ENCODE results near the gene GALNTL6.

The GALNTL6 gene

DNA sequence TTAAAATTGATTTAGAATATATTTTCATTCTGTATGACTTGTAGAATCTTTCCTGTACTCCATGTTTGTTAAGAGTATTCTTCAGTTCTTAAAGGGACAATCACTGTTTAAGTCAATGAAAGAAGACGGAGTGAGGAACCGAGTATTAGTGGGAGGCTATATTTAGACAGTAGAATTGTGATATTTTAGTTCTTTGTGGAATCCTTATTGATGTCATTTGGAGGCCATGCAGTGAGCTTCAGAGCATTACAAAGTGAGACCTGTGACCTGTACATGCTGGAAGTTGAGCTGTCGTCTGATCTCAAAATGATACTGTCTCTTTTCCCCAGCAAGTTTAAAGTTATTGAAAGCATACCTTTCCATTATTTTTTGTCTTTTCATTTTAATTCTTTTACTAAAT lies 394.7 kb downstream of the GALNTL6 start:
- no peak for DNase-seq (ENCODE audit: low read depth)

DNA sequence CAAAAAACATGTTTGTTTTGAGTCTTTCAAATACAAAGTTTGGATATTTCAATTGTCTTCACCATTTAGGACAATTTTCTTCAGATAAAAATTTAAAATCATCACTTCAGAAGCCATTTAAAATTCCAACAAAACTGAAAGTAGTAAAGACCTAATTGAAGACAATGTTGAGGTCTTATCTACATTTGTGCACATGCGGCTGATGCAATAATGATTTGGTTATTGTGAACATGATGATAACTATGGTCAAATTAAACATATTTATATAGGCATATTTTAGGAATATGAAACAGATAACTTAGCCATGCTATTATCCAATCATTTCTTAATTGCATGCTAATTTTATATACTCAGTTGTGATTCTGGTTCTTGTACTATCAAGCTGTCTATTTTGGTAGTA lies 407.5 kb downstream of the GALNTL6 start:
- DNase-seq (ENCODE audit: low read depth) = no peak

- DNase-seq (ENCODE audit: low read depth) = no peak
These were observed 412.3 kb downstream of the GALNTL6 start for GRCh38 chr4:172225457-172225856.

GRCh38 chr4:172232966-172233365 lies 419.8 kb downstream of the GALNTL6 start:
- DNase-seq (ENCODE audit: low read depth) = no peak

DNA sequence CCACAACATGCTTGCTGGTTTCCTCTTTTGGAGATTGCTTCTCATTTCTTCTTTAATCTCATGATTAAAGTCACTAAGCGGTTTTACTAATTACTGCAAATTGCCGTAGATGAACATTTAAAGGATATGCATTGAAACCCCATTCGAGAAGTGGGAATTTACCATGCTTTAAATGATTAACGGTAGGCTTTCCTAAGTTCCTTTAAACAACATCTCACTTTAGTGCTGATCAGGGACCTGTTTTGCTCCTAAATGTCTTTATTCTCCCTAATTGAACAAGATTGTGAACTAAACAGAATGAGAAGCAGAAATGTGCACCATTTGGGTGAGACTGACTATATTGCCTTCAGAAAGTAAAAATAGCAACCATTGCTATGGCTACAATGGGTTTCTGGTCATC lies 430.3 kb downstream of the GALNTL6 start:
- DNase-seq (ENCODE audit: low read depth) = no peak

- DNase-seq (ENCODE audit: low read depth) = no peak
These were observed 432.3 kb downstream of the GALNTL6 start for GRCh38 chr4:172245516-172245915.

DNA sequence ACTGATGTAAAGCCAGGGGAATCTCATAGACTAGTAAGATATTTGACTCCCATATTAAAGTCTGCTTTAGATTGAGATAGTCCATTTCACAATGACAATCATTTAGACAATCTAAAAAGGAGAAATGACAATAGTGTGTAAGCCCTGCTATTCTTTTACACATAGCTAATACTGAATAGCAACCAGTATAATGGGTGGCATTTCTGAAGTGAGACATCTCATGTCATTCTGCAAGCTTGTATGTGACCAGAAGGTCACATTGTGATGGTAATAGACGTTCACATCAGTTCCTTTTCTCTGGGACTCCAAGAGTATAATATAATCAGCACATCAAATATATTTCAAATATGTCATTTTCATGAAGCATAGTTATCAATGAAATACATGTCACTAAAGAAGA lies 440.2 kb downstream of the GALNTL6 start:
- DNase-seq (ENCODE audit: low read depth) = no peak

DNA sequence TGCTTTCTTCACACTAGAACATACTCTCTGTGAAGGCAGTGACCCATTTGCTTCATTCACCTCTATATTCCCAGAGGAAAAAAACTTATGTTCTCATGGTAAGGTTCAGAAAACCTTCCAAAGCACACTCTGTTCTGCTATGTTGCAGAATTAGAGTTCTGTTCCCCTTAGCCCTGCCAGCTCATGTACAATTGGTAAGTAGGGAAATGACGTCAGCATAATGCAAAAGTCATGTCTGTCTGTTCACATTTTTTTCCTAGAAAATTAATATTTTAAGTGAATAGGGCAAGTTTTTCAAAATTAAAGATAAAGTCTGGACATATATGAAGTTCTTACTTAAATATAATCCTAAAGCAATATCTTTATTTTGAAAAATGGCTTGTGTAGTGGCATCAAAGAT lies 443.6 kb downstream of the GALNTL6 start:
- DNase-seq (ENCODE audit: low read depth) = no peak

DNA sequence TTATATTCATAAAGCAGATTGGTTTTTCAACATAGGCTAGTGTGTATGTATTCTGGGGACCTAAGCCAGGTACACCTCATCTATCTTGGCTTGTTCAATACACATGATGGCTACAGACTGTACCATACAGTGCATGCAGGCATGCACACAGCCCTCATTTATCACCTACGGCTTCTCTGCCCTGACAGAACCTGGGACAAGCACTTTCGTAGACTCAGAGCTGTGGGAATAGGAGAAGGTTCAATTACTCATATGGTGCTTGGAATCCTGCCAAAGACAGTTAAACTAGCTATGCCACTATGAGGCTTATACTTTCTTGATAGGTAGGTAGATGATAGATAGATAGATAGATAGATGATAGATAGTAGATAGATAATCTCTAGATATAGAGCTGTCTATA lies 457.2 kb downstream of the GALNTL6 start:
- DNase-seq (ENCODE audit: low read depth) = no peak

- DNase-seq (ENCODE audit: low read depth) = no peak
These were observed 473.9 kb downstream of the GALNTL6 start for GRCh38 chr4:172287117-172287516.

DNA sequence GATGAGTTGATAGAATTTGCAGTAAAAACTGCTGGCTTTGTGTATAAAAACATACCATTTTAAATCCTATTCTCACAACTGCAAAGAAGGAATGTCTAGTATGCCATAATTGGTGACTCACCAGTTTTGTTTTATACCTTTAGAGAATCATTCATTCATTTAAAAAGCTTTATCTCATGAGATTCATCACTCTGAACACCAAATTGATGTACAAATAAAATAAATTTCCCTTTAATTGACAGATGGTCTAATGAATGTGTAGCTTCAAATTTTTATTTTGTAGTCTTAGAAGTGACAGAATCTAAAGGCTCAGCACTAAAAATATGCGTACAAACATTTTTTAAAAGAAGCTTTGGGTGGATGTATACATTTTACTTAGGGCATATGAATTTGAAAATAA lies 492.5 kb downstream of the GALNTL6 start:
- DNase-seq (ENCODE audit: low read depth) = no peak

- no peak for DNase-seq (ENCODE audit: low read depth)
These were observed 494.9 kb downstream of the GALNTL6 start for GRCh38 chr4:172308078-172308477.

- DNase-seq (ENCODE audit: low read depth) = no peak
These were observed 498.5 kb downstream of the GALNTL6 start for GRCh38 chr4:172311682-172312081.

GRCh38 chr4:172323288-172323687 lies 510.1 kb downstream of the GALNTL6 start:
- no peak for DNase-seq (ENCODE audit: low read depth)

- no peak for DNase-seq (ENCODE audit: low read depth)
These were observed 531.2 kb downstream of the GALNTL6 start for GRCh38 chr4:172344308-172344938.

DNA sequence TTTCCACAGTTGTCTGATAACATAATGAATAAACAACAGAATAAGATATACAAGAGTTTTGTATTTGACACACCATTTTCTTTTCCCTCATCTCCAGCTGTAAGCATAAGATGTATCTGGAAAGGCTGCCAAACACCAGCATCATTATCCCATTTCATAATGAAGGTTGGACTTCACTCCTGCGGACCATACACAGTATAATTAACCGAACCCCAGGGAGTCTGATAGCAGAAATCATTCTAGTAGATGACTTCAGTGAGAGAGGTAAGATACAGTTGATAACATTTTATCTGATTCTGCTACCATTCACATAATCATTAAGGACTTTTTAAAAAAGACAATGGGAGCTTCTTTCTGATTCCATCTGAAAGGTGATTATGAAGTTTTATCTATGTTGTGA lies 535.2 kb downstream of the GALNTL6 start:
- DNase-seq (ENCODE audit: low read depth) = no peak

DNA sequence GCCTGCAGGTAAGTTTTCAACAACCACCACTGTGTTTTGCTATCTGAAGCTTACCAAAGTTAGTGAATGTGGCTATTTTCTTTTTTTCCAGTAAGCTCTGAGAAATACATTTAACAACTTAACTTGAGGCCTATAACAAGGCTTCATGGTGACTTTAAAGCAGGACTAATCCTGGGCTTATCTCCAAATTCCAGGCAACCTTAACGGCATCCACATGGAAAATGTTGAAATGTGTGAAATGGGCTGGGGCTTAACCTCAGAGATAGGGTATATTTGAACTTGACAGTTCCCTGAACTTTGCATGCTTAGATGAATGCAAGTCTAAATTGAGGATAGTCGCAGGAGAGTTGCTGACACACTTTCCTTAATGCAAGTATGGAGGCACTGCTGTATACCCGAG lies 539.2 kb downstream of the GALNTL6 start:
- DNase-seq (ENCODE audit: low read depth) = no peak

DNA sequence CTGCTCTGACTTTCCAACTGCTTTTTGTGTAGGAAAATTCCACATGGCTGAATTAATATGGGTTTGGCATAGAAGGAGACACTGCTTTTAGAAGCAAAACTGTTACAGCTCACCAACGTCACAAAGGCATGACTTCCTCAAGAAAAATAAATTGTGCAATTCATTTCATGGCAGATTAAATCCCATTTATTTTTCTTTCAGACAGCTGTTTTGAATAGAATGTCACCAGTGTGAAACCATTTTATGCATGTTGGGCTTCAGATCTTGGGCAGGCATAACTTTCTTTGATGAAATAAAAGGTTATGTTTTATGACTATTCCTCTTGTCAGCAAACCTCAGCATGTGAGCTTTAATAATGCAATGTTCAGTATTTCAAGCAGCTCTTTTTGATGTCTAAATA lies 542.8 kb downstream of the GALNTL6 start:
- DNase-seq (ENCODE audit: low read depth) = no peak

DNA sequence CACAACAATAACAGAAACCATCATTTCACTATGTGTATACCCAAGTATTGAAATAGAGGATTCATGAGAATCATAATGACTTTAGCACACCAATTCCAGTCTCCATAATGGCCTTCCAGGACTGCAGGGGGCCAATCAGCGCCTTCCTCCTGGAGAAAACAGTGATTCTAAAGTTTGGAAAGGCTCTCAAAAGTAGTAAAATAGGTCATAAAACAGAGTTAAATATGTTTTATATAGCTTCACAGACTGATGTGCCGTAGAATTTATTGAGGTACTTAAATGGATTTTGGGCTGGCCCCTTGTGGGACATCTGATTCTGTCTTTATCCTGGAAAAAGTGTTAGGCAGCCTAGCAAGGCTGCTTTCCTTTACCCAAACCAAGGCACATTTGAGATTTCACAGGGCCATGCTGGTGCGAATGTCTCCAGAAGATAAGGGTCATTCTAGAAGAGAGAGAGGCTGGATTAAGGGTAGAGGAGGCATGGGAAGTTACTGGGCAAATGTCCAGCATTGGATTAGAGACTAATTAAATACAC lies 543.9 kb downstream of the GALNTL6 start:
- no peak for DNase-seq (ENCODE audit: low read depth)

- no peak for DNase-seq (ENCODE audit: low read depth)
These were observed 549.4 kb downstream of the GALNTL6 start for GRCh38 chr4:172362569-172362968.

DNA sequence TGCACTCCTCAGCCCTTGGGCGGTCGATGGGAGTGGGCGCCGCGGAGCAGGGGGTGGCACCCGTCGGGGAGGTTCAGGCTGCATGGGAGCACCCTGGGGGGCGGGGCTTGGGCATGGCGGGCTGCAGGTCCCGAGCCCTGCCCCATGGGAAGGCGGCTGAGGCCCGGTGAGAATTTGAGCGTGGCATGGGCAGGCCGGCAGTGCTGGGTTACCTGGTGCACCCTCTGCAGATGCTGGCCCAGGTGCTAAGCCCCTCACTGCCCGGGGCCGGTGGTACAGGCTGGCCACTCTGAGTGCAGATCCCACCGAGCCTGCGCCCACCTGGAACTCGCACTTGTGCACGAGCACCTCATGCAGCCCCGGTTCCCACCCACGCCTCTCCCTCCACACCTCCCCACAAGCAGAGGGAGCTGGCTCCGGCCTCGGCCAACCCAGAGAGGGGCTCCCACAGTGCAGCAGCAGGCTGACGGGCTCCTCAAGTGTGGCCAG lies 556.3 kb downstream of the GALNTL6 start:
- no peak for DNase-seq (ENCODE audit: low read depth)

- DNase-seq (ENCODE audit: low read depth) = no peak
These were observed 564.4 kb downstream of the GALNTL6 start for GRCh38 chr4:172377486-172378140.

GRCh38 chr4:172379834-172380233 lies 566.6 kb downstream of the GALNTL6 start:
- no peak for DNase-seq (ENCODE audit: low read depth)

DNA sequence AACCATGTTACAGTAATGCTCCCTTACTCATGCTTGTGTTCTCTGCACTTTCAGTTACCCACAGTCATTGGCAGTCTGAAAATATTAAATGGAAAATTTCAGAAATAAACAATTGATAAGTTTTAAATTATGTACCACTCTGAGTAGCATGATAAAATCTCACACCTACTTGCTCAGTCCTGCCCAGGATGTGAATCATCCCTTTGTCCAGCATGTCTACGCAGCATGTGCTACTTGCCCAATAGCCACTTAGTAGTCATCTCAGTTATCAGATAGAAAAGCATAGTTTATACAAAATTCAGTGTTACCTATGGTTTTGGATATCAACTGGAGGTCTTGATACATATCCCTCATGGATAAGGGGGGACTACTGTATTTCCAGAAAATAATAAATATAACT lies 577.1 kb downstream of the GALNTL6 start:
- no peak for DNase-seq (ENCODE audit: low read depth)
